Occipital lobe (tissue), 2 donors: Measurements from ENCODE around the gene ZNF485. TPM values are rescaled to one million over a fixed set of nuclear protein-coding genes. Genes with fewer than 3 reads are reported as not detected.
"Not testable (repeated sequence)": the region's sequence is repeated elsewhere in the genome, so short reads cannot be mapped to it uniquely, and the experiment has no call there.

Experiments
- DNase-seq: peaks from one replicate; lab custom pipeline; 2025; lab: John Stamatoyannopoulos, UW
- total RNA-seq: library from RNA; depleted of rRNA; stranded (reverse); fragments of >200 nt; gene quantifications from one replicate; pipeline ENCODE4 v1.2.3, GENCODE V29; 2014

ZNF485 gene
- total RNA-seq, 1 donor from 2014 or later, result 8.9 TPM

DNA sequence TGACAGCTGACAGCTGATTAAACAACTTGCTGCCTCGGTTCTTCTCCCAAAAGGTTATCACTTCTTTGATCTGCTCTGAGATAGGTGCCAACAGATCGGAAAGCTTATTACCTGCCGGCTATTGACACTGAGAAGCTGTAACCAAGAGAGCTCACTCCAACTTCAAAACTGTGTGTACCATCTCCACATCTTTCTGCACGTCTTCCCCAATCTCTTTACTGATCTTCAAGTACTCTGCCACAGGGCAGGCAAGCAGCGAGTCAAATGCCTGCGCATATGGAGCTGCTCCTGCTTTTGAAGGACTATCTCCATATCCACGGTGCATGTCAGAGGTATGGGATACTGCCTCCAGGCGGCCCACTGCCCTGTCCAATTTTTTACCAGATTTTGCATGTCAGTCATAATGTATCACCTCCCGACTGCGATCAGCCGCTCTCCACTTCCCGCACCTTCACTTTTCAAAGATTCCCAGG is 352 bp upstream of the ZNF485 start:
- no peak for DNase-seq

DNA sequence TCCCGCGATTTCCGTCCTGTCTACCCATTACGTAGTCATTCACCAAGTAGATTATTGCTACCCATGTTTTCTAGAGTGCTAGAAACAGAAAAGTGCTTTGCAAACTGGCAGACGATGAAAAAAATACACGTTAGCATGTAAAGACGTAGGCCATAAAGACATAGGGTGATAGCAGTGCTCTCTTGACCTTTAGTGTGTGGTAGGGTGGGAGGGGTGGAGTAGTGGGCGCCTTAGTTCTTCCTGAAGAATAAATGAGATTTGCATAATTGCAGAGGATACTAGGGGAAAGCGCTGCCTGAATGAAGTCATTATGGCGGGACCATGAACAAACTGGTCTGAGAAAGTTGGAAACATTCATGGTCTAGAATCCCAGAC is 948 bp downstream of the ZNF485 start:
- DNase-seq, result no peak

DNA sequence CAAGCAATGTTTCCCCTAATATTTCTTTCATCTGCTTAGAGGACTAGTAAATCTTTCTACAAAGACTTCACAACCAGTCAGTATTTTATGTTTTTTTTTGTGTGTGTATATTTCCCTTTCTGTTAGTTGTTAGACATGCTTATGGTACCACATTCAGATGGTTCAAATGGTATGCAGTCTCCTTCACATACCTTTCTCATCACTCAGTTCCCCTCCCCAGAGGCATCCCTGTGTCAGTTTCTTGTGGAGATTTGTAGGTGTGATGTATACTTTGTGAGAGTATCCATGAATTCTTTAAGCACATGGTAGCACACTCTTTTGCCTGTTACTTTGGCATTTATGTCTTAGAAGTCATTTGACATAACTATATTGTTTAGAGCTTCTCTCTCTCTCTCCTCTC is 4.4 kb downstream of the ZNF485 start:
- DNase-seq, result no peak

DNA sequence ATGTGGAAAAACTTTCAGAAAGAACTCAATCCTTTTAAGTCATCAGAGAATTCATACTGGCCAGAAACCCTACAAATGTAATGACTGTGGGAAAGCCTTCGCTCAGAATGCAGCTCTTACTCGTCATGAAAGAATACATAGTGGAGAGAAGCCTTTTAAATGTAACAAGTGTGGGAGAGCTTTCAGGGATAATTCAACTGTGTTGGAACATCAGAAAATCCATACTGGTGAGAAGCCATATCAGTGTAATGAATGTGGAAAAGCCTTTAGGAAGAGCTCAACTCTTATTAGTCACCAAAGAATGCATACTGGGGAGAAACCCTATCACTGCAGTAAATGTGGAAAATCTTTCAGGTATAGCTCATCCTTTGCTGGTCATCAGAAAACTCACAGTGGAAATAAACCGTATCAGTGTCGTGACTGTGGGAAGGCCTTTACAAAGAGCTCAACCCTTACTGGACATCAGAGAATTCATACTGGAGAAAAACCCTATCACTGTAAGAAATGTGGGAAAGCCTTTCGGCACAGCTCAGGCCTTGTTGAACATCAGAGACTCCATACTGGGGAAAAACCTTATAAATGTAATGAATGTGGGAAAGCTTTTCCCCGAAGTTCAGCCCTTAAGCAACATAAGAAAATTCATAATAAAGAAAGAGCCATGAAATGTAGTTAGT is 10.6 kb downstream of the ZNF485 start:
- DNase-seq, result no peak

DNA sequence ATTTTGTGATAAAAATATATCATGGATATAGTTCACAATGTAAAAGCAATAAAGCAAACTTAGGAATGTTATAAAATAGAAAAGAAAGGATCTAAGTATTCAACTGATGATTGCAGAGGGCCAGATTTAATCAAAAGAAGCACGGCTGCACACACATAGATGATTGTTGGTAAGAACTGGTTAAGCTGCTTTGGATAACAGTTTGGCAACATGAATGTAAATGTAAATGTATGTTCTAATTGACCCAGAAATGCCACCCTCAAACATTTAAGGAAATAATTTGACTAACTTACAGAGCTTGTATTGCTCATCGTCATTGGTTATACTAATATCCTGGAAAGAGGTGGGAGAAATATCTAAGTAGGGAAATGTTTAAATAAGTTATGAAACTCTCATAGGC is 13.1 kb downstream of the ZNF485 start:
- DNase-seq, result no peak

DNA sequence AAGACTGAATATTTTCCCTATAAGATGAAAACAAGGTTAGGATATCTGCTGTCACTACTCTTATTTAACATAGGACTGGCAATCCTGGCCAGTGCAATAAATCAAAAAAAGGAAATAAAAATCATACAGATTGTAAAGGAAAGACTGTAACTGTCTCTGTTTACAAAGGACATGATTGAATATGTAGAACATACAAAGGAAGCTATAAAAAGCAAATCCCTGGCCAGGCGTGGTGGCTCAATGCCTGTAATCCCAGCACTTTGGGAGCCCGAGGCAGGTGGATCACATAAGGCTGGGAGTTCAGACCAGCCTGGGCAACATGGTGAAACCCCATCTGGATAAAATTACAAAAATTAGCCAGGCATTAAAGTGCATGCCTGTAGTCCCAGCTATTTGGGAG is 15.8 kb downstream of the ZNF485 start:
- DNase-seq, result no peak

DNA sequence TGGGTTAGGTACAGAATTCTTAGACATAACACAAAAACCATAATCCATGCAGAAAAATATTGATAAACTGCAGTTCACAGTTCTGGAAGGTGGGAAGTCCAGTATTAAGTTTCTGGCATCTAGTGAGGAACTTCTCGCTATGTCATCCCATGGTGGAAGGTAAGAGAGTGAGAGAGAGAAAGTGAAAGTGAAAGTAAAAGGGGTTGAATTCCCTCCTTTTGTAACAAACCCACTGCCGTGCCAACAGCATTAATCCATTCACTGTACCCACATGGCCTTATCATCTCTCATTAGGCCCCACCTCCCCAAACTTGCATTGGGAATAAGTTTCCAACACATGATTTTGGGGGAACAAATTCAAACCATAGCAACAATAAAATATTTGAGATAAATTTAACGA is 17.1 kb downstream of the ZNF485 start:
- DNase-seq, result no peak

DNA sequence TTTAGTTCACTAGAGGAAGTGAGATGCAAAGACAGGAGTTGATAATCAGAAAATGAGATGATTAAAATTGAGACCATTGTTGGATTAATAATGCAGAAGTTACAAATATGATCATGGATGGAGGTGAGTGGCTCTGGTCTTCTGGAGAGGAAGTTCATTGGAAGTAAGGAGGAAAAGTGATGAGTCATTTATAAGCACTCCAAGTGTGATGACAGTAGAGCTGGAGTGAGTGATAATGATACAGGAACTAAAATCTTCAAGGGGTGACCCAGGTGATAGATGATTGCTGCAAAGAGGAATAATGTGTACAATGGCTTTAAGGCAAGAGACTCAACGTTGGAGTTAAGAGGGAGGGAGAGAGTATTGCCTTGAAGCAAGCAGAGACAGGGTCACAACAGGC is 21.7 kb downstream of the ZNF485 start:
- no peak for DNase-seq

DNA sequence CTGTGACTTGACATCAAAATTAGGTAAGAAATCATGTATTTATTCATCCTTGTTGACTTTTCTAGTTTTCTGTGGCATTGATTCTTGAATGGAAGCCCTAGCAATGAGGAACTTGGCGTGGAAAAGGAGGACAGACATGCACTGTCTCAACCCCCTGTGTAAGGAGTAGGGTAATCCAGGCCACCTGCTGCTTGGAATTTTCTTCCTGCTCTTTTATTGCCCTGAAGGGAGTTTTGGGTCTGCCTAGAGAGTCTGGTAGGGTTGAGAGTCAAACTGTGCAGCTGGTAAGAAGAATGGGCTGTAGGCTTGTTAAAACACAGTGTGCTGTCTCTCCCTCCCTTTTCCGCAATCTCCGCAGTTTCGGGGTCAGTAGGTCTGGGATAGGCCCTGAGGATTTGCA is 22.7 kb downstream of the ZNF485 start:
- no peak for DNase-seq

DNA sequence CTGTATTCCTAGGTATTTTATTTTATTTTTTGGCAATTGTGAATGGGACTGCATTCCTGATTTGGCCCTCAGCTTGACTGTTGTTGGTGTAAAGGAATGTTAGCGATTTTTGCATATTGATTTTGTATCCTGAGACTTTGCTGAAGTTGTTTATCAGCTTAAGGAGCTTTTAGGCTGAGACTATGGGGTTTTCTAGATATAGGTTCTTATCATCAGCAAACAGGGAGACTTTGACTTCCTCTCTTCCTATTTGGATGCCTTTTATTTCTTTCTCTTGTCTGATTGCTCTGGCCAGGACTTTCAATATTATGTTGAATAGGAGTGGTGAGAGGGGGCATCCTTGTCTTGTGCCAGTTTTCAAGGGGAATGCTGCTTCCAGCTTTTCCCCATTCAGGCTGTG is 29.6 kb downstream of the ZNF485 start:
- DNase-seq, result not testable (repeated sequence)

DNA sequence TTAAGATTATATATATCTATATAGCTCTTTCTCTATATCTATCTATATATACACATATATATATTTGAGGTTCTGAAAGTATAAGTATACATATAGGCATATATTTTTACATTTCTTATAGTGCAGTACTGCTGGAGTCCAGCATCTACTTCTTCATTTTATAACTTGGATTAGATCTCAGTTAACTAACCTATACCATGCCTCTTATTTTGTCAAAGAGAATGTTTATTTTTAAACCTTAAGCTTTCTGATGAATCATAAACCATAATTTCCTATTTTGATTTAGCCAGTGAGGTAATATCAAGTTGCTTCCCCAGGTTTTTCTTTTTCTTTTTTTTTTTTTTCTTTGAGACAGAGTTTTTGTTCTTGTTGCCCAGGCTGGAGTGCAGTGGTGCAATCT is 34.4 kb downstream of the ZNF485 start:
- no peak for DNase-seq

DNA sequence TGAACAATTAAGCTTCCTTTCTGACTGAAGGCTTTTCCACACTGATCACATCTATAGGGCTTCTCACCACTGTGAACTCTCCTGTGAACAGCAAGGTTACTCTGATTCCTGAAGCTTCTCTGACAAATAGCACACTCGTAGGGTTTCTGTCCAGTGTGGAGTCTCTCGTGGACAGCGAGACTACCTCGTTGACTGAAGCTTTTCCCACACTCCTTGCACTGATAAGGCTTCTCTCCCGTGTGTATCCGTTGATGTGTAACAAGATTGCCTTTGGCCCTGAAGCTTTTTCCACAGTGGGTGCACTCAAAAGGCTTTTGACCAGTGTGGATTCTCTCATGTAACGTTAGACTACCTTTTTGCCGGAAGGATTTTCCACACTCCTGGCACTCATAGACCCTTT is 38.0 kb downstream of the ZNF485 start:
- DNase-seq, result no peak

DNA sequence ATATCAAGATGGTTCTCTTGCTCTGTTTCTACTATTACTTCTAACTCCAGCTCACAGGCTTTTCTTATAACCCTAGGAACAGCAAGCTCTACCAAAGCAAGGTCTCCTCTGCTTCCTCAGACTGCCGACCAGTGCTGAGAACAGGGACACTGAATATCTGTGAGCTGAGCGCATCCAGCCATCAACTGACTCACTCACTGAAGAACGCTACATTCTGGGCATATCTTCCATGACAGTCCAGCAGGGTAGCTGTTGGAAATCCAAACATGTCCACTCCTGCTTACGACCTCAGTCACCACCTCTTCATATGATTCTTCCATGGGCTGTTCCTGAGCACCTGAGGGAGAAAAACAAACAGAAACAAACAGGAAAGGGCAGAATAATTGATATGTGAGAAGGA is 39.6 kb downstream of the ZNF485 start:
- no peak for DNase-seq

DNA sequence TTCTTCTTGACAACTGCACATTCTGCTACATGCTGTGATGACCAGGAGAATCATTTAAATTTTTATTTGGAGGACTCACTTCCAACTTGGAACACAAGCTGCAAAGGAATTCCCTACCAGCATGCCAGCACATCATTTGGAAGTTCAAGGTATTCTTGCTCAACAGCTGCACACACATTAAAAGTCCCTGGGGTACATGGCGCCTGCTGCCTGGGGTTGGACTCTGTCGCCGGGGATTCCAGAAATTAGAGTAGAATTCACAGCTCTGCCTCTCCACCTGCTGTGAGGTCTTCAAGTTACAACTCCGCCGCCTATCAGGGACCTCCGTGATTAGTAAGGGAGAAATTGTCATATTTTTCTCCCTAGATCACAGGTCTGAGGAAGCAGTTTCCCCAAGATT is 41.3 kb downstream of the ZNF485 start:
- DNase-seq, result no peak

DNA sequence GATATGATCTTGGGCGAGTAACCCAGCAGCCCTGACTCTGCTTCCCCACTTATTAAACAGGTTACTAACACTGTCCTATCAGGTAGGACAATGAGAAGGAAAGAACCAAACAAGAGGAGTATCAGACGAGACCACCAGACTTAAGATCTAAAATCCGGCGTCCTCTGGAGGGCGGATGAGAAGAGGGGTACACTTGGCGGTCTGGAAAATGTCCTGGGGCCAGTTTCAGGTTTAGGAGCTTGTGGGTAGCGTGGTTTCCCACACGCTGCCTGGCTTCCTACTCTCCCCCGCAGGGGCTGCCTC is 41.8 kb downstream of the ZNF485 start:
- DNase-seq, result no peak

DNA sequence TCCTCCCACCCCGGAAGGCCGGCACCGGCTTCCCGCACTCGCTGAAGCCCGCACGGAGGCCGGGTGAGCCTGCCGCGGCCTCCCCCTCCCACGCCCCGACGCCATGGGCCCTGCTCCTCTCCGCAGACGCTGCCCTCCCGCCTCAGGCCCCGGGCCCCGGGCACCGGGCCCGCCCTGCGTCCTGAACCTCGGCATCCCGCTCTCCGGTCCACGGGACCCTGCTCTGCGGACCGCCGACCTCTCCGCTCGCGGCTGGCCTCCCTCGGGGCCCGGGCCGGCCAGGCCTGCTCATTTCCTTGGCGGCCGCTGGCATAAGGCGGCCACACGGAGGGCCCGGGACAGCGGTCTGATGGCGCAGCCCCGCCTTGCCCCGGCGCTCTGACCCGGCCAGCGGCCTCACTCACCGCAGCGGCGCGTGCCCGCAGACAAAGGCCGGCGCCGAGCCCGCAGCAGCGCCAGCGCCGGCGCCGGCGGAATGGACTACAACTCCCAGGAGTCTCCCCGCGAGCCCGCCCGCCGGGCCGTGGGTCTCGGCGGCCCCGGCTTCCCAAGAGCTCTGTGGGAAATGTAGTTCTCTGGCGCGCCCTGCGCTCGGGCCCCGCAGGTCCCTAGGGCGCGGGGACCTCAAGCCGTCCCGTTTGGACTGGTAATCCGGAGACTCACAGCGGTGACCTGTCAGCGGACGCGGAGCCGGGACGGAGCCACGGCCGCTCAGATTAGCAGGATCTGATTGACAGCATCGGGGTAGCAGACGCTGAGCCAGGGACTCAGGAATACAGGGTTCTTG is 42.4 kb downstream of the ZNF485 start, which contains the start of gene ZNF32:
Gene ZNF32, minus strand, starts transcription at position 484 of the 787 bp plus-strand sequence. CDS start 2,748 bp downstream, outside the sequence.
- peak; percentile 80 for DNase-seq

DNA sequence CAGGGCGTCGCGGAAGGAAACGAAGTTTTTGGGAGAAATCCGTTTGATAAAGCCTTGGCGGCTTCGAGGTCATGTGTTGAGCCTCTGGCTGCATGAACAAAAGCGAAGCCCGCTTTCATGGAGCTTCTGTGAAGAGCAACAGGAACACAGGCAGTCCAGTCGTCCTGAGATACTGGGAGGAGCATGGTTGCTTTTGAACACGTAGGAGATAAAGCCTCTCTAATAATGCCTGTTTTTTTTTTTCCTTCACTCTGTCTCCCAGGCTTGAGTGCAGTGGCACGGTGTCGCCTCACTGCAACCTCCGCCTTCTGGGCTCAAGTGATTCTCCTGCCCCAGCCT is 42.9 kb downstream of the ZNF485 start:
- no peak for DNase-seq

DNA sequence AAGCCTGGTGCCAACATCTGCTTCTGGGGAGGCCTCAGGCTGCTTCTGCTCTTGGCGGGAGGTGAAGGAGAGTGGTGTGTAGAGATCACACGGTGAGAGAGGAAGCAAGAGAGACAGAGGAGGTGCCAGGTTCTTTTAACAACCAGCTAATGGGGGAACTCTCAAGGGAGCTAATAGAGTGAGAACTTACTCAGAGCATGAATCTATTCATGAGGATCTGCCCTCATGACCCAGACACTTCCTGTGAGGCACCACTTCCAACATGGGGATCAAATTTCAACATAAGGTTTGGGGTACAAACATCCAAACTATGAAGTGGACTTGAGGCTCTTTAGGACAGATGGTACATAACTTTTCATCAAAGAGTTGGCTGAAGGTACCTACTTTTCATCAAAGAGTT is 47.5 kb downstream of the ZNF485 start:
- no peak for DNase-seq

DNA sequence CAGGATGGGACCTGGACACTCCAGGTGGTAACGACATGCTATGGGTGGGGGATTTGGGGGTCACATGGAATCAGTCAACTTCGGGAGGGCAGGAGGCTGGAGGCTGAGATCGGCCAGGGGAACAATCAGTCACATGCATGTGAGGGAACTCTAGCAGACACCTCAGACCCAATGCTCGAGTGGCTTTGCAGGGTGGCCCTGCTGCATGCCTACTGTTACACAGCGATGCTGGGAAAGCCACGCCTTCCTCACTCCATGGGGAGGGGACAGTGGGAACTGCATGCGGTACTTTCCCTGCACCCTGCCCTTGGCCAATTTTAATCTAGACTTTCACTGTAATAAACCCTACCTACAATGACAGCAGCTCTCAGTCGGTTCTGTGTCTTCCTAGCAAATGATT is 49.1 kb downstream of the ZNF485 start:
- DNase-seq, result no peak

DNA sequence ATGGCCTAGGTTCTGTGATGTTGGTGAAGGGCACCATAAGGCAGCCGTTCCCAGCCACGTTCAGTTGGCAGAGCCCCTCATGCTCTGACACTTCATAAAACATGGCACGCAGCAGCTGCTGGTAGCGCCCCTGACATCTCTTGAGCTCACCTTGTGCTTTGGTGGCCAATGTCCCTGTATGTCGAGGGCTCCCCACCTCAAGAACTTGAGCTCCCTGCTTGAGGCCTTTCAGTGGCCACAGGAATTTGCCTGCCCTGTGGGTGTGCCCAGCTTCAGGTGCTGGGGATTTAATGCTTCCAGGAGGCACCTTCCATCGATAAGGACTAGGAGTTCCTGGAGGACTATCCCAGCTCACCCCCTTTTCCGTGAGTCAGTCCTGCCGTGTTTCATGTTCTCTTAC is 52.0 kb downstream of the ZNF485 start:
- DNase-seq, result no peak

DNA sequence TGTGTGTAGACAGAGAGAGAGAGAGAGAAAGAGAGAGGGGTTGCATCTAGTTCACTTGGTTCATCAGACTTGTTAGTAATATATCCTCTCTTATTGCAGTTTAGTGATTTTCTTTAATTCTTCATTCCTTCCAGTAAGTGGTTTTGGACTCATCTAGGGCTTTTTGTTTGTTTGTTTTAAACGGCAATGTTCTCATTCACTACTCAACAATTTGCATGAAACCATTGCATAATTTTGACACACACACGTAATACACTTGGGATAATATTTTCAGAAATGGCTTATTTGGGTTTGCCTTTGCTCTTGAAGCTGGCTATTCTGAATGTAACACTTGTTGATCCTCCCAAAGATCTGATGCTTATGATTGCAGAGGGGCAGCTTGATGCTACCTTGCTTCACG is 58.8 kb downstream of the ZNF485 start:
- DNase-seq, result no peak

DNA sequence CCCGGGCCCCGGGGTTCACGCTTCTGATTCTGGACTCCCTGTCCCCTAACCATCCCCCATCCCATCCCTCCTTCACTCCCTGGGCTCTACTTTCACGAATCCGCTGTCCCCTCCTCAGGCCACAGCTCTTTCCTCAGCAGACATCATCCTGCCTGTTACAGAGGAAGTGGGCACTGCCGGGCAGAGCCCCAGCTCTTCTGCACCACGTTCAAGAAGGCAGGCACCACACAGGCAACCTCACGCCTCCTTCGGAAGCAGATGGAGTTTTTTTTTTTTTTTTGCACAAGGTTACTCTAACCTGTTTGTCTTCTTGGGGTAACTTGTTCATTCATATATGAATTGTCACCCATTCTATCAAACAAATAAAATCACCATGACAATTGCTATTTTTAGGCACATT is 60.3 kb downstream of the ZNF485 start:
- no peak for DNase-seq

DNA sequence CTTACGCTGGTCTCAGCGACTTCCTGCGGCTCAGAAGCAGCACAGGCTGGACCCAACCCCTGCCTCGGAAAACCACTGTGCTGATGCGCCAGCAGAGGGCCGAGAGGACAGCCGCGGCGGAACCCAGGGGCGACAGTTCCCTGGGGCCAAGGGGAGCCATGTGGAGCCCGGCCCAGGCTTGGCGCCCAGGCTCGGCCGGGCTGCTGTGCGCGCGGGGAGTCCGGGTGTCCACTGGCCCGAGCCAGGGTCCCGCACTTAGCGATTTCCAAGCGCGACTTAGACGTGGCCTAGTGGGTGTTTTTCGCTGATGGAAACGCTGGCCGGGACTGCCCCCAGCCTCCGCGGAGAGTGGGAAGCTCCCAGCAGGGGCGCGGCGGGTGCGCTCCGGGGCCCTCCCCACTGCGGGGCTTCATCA is 61.1 kb downstream of the ZNF485 start:
- DNase-seq, result no peak
